DND-41 (cell line): ENCODE data around the gene SELENOI.

Experiments used
- EZH2 ChIP-seq: IDR thresholded peaks from 3 replicates; pipeline ENCODE4 v1.6.1; 2012; ENCODE audit warnings: borderline replicate concordance, low read depth, mild to moderate bottlenecking, moderate library complexity, low read length, inconsistent platforms; ENCODE audit not compliant: severe bottlenecking
- TF ChIP-seq, protein P1 (sequence below): IDR thresholded peaks from 2 replicates; pipeline ENCODE4 v1.5.1; 2012; ENCODE audit warnings: borderline replicate concordance, low read length, moderate library complexity, mild to moderate bottlenecking; ENCODE audit not compliant: poor library complexity, severe bottlenecking; ENCODE audit errors: extremely low read depth

DNA sequence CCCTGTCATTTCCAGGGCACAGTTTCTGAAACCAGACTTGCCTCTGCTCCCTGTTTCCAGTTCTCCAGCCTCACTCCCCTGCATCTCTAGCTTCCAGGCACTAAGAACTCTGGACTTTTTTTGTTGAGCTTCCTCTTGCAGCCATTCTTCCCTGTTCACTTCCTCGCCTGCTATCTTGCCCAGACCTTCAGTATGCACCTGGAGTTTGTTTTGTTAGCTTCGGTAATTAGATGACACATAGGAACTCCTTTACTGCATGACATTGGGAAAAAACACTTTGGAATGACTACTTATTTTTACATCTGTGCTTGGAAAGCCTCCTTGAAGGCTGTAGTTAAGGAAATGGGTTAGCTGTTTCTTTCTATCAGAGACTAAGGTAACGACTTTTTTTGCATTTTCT is 96.8 kb downstream of the SELENOI start:
- TF ChIP-seq, protein P1, sequence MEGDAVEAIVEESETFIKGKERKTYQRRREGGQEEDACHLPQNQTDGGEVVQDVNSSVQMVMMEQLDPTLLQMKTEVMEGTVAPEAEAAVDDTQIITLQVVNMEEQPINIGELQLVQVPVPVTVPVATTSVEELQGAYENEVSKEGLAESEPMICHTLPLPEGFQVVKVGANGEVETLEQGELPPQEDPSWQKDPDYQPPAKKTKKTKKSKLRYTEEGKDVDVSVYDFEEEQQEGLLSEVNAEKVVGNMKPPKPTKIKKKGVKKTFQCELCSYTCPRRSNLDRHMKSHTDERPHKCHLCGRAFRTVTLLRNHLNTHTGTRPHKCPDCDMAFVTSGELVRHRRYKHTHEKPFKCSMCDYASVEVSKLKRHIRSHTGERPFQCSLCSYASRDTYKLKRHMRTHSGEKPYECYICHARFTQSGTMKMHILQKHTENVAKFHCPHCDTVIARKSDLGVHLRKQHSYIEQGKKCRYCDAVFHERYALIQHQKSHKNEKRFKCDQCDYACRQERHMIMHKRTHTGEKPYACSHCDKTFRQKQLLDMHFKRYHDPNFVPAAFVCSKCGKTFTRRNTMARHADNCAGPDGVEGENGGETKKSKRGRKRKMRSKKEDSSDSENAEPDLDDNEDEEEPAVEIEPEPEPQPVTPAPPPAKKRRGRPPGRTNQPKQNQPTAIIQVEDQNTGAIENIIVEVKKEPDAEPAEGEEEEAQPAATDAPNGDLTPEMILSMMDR = no peak
- no peak for TF ChIP-seq EZH2
